ENCODE measurements around the gene IMPA2.
A peak's percentile ranks its signal among the peaks of the same experiment; 100 is the strongest.
"Not testable (repeated sequence)": the region's sequence is repeated elsewhere in the genome, so short reads cannot be mapped to it uniquely, and the experiment has no call there.

Gene IMPA2

DNA sequence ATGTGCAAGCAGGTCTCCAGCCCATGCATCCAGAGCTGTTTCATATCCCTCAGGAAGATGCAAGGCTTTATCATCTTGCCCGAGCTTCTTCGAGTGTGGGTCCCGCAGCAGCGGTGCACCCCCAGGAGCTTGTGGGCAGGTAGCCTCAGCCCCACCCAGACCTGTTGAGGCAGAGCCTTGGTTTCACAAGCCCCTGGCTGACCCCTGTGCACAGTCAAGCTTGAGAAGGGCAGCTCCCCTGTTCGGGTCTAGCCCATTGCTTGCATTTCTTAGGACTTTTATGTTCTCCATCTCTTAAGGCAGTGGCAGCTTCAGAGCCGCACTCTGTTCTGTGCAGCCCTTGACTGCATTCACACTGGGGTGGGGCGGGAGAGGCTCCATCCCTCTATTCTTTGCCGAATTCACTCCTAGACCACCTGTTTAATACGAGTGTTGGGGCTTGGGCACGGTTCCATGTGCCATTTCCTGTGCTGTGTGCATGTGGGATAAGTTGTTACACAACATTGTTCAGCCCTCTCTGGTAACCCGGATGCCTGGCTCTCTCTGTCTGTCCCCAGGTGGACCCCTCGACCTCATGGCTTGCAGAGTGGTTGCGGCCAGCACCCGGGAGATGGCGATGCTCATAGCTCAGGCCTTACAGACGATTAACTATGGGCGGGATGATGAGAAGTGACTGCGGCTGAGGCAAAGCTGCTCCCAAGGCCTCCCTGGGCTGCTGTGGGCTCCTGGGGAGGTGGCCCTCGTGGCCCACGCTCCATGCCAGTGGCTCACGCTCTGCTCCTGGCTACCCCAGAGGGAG is 48.7 kb downstream of the IMPA2 start:
- no peak for DNase-seq (ENCODE audit: low spot score)

DNA sequence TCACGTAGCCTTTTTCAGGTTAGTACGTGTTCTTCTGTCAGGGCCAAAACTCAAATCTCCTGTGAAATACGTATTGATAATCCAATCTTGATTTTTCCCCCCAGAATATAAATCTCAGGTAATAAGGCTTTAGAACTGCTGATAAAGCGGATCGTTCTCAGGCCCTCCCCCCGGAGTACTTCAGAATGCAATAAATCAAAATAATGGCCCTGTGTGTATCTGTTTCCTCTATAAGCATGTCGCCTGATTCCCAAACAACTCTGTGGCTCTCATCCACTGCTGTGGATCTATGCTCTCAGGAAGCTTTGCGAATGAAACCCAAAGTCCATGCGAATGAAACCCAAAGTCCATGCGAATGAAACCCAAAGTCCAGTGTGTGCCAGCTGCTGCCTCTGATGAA is 49.4 kb downstream of the IMPA2 start:
- DNase-seq (ENCODE audit: low spot score), result no peak

DNA sequence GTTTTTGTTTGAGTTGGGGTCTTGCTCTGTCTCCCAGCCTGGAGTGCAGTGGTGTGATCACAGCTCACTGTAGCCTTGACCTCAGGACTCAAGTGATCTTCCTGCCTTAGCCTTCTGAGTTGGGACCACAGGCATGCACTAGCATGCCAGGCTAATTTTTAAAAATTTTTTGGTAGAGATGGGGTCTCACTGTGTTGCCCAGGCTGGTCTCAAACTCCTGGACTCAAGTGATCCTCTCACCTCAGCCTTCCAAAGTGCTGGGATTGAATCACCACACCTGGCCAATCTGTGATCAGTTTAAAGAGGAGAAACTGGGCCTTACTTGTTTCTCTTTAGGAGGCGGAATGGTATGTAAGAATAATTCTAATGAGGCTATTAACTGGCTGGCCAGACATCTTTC is 49.9 kb downstream of the IMPA2 start:
- no peak for DNase-seq (ENCODE audit: low spot score)

DNA sequence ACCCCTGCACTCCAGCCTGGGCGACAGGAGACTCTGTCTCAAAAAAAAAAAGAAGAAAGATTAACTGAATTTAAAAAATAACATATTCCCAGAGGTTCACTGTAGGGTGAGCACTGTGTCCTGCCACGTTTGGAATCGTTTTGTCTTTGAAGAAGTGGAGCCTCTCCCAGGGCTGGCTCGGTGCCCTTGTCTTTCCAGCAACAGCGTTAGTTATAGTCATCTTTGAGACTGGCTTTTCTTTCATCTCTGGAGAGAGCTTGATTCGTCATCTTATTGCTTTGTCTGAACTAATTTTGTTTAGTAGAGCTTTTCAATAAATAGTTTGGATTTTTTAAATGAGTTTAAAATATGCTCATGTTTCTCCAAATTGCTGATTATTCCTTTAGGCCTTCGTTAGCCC is 50.5 kb downstream of the IMPA2 start:
- no peak for DNase-seq (ENCODE audit: low spot score)

DNA sequence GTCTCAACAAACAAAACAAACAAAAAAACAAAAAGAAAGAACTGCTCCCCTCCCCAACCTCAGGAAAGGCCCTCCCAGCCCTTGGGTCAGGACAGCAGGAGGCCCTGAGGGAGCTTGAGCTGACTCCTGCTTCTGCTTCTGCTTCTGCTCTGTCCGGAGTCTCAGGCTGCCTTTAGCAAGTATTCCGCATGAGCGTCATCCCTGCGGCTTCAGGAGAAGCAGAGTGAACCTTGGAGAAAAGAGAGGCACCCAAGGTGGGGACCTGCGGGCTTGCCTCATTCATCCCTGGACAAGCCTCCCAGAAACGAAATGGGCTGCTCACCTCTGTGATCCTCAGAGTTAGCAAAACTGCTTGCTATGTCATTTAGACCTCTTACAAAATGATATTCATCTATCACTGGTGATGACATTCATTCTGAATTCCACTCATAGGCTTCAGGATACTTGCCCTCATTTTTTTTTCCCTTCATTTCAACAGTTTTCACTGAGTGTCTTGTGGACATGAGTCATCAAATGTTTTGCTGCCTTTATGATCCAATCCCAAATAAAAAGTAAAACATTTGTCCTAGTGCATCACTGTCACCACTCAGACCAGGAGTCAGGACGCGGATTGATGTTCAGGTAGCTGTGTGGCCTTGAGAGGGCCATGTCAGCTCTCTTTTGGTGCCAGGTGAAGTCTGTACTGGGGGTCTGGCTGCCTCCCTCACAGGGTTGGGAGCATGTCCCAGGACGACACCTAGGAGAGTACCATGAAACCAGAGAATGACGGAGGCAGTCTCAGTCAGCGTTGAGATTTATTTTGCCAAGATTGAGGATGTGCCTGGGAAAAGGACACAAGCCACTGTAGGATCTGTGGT is 51.7 kb downstream of the IMPA2 start:
- peak; percentile 22 for DNase-seq (ENCODE audit: low spot score)

DNA sequence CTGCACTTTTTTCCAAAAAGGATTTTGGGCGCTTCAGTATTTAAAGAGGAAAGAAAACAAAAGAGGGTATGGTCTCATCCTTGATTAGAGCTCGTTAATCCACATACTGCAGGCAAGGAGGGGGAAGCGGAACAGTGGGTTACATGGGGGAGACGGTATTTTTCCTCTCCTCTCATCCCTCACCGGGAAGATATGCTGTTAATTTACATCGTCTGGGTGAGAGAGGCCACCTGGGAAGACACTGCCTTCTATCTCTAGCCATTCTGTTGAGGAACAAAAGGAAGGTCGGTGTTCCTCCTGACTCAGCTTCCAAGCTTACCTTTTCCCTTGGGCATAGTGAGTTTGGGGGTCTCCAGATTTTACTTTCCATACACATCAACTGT is 52.3 kb downstream of the IMPA2 start:
- DNase-seq (ENCODE audit: low spot score), result no peak

DNA sequence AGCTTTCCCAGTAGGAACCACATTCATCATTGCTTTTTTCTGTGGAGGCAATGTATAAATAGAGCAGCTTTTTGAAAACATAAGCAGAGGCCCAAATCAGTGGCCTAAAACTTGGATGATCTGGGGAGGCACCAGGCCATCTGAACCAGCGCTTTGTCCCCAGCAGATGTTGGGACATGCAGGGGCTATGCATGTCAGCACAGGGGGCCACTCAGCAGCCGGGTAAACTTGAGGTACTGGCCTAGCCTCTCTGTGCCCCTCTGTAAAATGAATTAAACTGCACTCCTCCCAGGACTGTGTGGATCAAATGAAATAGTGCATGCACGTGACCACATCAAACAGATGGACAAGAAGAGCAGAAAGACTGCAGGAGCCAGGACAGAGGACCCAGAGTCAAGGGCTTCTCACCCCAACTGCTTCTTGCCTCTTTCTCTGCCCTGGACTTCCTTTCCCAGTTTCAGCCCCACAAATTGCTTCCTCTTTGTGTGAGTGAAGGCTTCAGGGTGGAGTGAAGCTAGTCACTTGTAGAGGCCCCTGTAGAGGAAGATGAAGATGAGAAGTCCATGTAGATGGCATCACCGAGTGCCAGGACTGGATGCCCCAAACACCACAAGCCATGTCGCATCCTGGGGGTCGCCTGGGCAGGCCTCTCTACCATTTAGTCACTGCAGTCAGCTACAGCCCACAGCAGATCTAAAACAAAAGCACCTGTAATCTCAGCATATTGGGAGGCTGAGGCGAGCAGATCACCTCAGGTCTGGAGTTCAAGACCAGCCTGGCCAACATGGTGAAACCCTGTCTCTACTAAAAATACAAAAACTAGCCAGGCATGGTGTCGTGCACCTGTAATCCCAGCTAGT is 53.2 kb downstream of the IMPA2 start:
- no peak for DNase-seq (ENCODE audit: low spot score)

DNA sequence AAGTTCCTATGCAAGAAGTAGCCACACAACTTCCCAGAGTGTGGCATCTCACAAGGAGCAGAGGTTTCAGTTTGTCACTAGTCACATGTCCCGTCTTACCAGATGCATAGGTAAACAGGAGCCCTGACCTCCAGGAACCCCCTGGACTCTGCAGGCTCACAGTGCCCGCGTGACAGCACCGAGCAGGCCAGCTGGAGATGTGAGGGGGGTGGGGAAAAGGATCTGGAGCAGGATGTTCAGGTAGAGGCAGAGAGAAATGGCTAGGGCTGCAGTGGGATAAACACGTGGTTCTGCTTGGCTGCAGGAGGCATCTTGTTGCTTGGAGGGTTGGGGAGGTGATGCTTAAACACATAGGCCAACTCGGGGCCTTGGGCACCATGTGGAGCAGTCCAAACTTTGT is 54.2 kb downstream of the IMPA2 start:
- DNase-seq (ENCODE audit: low spot score), result no peak

DNA sequence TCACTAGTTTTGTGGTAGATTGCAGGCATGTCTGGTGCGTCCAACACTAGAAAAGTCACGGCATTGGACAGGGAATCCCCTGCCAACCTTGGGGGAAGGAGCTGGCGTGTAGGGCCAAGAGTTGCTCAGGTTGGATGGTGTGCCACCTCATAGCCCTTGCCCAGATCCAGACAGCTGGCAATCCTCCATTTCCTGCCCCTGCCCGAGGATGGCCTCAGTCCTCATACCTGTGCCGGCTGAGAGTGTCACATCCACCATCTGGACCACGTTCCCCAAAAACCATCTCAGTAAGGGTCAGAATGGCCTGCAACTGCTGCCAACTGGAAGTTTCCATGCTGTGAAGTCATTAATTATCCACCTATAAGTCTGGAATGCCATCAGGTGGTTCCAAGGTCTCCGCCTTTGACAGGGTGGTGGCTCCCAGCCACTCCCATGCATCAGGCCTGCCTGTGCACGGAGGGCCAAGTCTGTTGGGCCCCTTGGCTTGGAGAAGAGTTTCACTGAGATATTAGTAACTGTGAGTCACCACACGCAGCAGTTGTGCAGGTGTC is 55.0 kb downstream of the IMPA2 start:
- DNase-seq (ENCODE audit: low spot score), result no peak

DNA sequence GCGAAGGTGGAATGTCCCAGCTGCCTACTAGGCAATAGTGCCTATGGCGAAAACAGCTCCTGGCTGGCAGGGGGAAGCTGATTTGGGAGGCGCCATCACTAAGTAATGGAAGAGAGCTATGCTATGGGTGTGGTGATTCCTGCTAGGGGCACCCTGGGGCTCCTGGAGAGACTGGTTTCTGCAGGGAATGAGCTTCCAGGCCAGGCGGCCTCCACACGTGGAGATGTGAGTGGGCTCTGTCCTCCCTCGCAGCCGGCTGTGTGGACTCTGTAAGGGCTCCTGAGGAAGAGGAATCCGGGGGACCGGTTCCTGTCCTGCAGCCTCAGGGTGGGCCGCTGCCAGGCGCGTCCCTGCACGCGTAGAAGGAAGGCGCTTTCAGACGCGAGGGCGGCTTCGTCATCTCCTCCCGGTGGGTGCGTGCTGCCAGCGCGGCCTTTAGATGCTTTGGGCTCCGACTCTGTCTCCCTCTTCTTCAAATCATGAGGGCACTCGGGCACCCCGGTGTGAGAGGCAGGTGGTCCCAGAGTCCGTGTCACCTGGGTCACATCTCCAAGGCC is 56.9 kb downstream of the IMPA2 start:
- no peak for DNase-seq (ENCODE audit: low spot score)

DNA sequence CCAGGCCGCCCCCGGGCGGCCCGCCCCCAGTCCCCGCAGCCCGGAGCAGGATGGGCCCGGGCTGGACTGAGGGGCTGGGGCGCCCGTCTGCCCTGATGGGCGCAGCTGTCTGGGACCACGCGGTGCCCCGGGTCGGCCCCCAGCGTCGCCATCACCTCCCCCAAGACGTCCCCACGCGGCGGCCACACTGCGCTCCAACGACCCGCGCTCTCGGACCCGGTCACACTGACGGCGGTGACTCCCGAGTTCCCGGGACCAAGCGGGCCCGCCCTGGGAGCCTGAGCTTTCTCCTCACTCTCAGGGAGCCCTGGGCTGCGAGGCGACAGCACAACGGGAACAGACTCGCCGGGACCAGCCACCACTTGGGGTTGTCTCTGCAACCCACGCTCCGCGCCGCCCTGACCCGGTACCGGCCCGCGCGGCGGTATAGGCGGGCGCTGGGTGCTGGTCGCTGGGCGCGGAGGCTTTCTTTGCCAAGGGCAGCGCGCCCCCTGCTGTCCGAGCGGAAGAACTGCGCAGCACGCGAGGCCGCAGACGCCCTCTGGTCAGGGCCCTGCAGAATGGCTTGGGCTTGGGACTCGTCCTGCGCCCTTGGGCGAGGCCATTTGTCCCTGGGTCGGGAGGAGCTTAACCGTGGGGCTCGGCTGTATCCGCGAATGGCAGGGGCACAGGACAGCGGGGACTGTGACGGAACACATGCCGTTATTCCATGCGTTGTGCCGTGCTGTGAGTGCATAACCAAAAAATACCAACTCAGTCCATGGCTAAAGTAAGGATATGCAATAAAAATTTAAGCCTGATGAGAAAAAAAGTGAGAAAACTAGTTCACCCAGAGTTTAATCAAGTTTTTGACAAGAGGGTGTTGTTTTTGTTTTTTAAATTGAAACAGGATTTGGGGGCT is 57.6 kb downstream of the IMPA2 start:
- DNase-seq (ENCODE audit: low spot score), result peak; percentile 77

DNA sequence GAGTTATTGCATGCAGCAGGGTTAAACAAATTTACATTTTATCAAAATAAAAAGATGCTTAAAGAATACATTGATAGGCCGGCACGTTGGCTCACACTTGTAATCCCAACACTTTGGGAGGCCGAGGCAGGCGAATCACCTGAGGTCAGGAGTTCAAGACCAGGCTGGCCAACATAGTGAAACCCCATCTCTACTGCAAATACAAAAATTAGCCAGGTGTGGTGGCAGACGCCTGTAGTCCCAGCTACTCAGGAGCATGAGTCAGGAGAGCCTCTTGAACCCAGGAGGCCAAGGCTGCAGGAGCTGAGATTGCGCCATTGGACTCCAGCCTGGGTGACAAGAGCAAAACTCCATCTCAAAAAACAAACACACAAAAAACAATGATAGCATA is 58.2 kb downstream of the IMPA2 start:
- DNase-seq (ENCODE audit: low spot score), result not testable (repeated sequence)

DNA sequence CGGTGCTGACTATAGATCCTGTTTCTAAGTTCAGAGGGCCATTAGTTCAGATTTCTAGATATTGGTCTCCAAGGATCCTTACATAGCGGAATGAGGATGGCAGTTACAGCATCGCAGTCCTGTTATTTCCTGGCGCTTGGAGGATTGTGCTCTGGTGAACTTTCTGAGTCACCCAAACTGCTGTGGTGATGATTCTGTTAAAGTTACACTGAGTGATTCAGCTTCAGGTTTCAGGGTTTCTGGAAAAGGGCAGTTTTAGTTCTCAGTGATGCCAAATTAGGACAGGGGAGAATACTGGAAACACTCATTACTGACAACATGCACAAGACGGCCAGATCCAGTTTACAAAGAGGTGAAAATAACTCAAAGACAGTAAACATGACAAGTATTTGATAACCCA is 60.3 kb downstream of the IMPA2 start:
- DNase-seq (ENCODE audit: low spot score), result peak; percentile 78

DNA sequence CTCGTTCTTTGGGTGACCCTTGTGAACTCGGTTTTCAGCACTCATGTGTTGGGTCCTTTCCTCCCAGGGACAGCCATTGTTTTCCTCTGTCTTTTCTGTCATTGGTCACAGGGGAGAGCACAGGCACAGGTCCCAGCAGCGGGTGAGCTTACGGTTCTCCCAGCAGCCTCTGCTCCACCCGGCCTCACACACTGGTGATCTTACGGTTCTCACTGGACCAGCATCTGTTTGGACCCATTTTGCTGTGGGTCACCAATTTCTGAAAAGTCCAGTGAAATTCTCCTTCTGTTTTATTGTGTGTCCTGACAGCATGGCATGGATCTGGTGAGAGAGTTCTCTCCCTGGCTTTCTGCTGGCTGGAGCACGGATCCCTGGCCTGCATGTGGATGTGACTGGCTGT is 62.5 kb downstream of the IMPA2 start:
- DNase-seq (ENCODE audit: low spot score), result no peak

DNA sequence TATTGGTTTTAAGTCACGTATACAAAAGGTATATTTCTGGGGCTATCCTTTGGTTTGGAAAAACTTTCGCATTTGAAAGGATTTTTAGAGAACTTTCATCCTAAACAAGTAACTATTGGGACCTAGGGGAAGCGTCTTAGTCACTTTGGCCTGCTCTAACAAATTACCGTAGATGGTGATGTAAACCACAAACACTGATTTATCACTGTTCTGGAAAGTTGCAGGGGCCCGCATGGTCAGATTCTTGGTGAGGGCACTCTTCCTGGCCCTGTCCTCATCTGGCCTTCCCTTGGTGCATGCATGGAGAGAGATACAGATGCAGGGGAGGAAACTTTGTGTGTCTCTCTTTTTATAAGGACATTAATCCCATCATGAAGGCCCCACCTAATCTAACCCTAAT is 63.3 kb downstream of the IMPA2 start:
- no peak for DNase-seq (ENCODE audit: low spot score)

DNA sequence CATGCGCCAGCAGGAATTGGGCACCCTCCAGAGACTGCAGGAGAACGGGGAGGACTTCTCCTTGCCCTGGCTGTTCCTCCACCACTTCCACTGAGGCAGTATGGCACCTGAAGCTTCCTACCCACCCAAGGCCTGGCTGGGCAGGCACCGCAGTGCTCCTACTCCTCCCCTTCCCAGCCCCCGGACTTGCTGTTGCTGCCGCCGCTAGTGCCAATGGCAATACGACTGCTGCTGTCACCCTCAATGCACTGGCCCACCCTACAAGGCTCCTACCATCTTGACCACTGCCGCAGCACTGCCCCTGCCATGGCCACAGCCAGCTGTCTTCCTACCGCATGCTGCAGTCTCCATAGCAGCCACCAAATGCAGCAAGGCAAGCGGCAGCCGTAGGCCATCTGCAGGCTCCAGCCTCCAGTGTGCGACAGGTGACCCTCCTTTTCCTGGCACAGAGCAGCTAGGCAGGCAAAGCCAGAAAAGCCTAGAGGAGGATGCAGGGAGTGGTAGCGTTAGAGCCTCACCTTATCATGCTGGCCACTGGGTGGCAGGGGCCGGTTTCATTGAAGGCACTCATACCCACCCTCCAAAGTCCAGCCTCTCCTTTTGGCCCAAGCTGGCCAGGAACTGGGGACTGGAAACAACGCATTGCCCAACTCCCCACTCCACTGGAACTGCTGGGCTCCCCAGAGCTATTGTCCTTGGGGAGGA is 64.9 kb downstream of the IMPA2 start:
- no peak for DNase-seq (ENCODE audit: low spot score)

DNA sequence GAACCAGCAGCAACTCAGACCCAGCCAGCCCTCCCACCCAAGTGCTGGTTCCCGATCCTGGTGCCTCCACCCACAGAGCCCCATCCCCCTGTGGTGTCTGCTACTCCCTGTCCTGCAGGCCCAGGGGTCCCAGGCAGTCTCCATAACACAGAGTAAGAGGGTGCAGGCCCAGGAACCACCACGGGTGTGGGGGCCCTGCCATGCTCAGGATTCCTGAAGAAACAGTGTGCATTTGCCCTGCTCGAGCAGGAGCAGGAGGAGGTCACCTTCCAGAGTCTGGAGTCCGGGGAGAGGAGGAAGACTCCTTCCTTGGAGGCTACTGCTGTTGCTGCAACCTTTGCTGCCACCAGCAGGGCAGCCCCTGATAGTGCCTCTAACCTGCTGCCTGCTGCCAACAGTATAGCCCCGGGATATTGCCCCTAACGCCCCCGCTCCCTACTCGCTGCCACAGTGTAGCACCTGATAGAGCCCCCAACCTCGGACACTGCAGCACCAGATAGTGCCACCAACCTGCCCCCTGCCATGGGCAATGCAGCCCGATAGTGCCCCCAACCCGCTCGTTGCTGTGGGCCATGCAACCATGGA is 65.5 kb downstream of the IMPA2 start:
- no peak for DNase-seq (ENCODE audit: low spot score)

DNA sequence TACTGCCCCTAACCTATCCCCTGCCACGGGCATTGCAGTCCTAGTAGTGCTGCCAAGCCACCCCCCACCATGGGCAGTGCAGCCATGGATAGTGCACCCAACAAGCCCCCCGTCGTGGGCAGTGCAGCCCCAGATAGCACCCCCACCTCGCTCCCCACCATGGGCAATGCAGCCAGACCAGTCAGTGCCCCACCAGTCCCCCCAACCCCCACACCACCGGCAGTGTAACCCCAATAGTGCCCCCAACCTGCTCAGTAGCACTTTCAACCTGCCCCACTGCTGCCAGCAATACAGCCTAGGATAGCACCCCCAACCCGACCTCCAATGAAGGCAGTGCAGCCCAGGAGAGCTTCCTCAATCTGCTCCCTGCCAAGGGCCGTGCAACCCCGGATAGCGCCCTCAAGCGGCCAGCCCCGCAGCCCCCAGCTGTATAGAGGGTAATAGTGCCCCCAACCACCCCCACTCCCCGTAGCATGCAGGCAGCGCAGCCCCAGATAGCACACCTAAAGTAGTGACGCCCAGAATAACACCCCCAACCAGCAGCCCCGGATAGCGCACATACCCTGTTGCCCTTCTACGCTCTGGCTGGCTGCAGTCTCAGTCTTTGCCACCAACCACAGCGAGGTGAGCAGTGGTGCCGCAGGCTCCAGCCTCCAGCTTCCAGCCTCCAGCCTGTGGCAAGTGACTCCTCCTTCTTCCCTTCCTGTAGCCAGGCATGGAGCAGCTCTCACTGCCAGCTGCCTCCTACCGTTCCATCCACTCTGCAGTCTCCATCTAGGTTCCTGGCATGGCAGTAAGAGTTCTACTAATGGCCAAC is 66.9 kb downstream of the IMPA2 start:
- DNase-seq (ENCODE audit: low spot score), result no peak

DNA sequence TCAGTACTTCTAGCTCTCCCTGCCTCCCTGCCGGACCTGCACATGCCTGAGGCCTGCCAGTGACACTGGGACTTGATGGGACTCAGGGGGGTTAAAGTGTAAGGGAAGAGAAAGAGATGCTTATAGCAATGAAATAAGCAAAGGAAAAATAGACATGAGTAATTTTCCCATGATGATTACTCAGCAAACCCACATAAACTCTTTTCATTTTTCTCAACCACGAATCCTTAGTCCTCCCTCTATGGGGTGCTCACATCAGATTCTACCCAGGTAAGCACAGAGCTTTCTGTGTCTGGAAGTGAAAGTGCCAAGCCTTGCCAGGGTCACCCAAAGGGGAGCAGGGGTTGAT is 67.5 kb downstream of the IMPA2 start:
- DNase-seq (ENCODE audit: low spot score), result no peak
